PFSK-1 (cell line): ENCODE measurements around the gene ZNF248.

Experiments used
- POLR2AphosphoS5 ChIP-seq: IDR thresholded peaks from 2 replicates; pipeline ENCODE4 v1.6.1; 2012; ENCODE audit warnings: low read depth, mild to moderate bottlenecking, control low read depth, low read length, moderate library complexity
- TAF1 ChIP-seq: IDR thresholded peaks from 2 replicates; pipeline ENCODE4 v1.6.1; 2012; ENCODE audit warnings: low read length, control low read depth, borderline replicate concordance; ENCODE audit not compliant: insufficient read depth
- TF ChIP-seq, protein P1 (sequence below), 2 experiments: IDR thresholded peaks; 2 replicates each; pipeline versions ENCODE4 v1.6.1 to v1.8.0; 2011 to 2012; ENCODE audit warnings: low read depth in 2 of 2, low read length in 2 of 2, control low read depth in 1 of 2, inconsistent platforms in 1 of 2, mild to moderate bottlenecking in 1 of 2, moderate library complexity in 1 of 2; ENCODE audit not compliant: insufficient read depth in 1 of 2

GRCh38 chr10:37813763-37814162 lies 43.6 kb downstream of the ZNF248 start:
- TF ChIP-seq TAF1 (no peak), POLR2AphosphoS5 (no peak)
- TF ChIP-seq, protein P1, sequence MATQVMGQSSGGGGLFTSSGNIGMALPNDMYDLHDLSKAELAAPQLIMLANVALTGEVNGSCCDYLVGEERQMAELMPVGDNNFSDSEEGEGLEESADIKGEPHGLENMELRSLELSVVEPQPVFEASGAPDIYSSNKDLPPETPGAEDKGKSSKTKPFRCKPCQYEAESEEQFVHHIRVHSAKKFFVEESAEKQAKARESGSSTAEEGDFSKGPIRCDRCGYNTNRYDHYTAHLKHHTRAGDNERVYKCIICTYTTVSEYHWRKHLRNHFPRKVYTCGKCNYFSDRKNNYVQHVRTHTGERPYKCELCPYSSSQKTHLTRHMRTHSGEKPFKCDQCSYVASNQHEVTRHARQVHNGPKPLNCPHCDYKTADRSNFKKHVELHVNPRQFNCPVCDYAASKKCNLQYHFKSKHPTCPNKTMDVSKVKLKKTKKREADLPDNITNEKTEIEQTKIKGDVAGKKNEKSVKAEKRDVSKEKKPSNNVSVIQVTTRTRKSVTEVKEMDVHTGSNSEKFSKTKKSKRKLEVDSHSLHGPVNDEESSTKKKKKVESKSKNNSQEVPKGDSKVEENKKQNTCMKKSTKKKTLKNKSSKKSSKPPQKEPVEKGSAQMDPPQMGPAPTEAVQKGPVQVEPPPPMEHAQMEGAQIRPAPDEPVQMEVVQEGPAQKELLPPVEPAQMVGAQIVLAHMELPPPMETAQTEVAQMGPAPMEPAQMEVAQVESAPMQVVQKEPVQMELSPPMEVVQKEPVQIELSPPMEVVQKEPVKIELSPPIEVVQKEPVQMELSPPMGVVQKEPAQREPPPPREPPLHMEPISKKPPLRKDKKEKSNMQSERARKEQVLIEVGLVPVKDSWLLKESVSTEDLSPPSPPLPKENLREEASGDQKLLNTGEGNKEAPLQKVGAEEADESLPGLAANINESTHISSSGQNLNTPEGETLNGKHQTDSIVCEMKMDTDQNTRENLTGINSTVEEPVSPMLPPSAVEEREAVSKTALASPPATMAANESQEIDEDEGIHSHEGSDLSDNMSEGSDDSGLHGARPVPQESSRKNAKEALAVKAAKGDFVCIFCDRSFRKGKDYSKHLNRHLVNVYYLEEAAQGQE (IDR thresholded peaks at IDR 0.05; ENCODE audit: insufficient read depth in 1 of 2, low read depth in 2 of 2, low read length in 2 of 2): no peak
